Measurements from ENCODE around the gene ZEB1. TPM values are rescaled to one million over a fixed set of nuclear protein-coding genes. Genes with fewer than 3 reads are reported as not detected.

Gene ZEB1
- total and polyA plus RNA-seq, 2 donors from 2014 or later: 5.5 to 43.0 TPM

DNA sequence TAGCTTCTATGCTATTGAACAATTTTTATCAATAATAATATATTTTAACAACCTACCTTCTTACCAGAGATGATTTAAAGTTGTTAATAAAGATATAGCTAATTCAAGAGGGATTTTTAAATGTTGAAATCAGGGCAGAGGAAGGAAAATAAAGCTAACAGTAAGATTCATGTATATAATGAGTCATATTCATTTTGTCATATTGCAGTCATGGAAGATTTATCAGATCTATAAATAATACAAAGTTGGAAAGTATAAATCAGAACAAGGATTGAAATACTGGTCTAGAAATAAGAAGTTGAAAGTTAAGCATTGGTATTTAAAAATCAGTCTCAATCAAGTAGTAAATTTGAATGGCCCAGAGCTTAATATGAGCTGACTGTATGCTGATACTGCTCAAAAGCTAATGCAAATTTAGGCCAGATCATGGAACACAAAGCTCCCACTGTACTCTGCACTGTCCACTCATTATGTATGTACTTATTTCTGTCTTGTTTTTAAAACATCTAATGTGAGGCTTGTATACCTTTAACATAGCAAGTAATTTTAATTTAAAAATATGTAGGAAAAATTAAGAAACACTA lies 196.9 kb downstream of the ZEB1 start:
- Histone ChIP-seq H3K4me1 (ENCODE audit: control insufficient read depth in 2 of 3, insufficient read depth in 2 of 3, low read depth in 1 of 3, low read length in 3 of 3) (no peaks in the 10 kb centered on the region), H3K9ac (ENCODE audit: low read length in 3 of 3) (no peak overlapping the region), H3K36me3 (ENCODE audit: control insufficient read depth in 2 of 3, insufficient read depth in 3 of 3, low read length in 3 of 3) (peaks cover 0 to 3% (median 0%) of the 10 kb centered on the region in 3 donors), H3K27ac (ENCODE audit: low read depth in 2 of 2, low read length in 2 of 2) (no peak overlapping the region), H3K4me3 (ENCODE audit: low read length in 3 of 3) (no peak overlapping the region), H3K27me3 (ENCODE audit: control insufficient read depth, insufficient read depth, low read length) (no peaks in the 10 kb centered on the region), H3K9me3 (ENCODE audit: control insufficient read depth in 2 of 3, insufficient read depth in 1 of 3, low read length in 3 of 3) (no peaks in the 10 kb centered on the region)
- TF ChIP-seq, protein P1, sequence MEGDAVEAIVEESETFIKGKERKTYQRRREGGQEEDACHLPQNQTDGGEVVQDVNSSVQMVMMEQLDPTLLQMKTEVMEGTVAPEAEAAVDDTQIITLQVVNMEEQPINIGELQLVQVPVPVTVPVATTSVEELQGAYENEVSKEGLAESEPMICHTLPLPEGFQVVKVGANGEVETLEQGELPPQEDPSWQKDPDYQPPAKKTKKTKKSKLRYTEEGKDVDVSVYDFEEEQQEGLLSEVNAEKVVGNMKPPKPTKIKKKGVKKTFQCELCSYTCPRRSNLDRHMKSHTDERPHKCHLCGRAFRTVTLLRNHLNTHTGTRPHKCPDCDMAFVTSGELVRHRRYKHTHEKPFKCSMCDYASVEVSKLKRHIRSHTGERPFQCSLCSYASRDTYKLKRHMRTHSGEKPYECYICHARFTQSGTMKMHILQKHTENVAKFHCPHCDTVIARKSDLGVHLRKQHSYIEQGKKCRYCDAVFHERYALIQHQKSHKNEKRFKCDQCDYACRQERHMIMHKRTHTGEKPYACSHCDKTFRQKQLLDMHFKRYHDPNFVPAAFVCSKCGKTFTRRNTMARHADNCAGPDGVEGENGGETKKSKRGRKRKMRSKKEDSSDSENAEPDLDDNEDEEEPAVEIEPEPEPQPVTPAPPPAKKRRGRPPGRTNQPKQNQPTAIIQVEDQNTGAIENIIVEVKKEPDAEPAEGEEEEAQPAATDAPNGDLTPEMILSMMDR (IDR thresholded peaks at IDR 0.05; ENCODE audit: borderline replicate concordance, extremely low read depth, insufficient read depth): no peak
- DNase-seq: no peak
- intact Hi-C loops (cut with DNase I): no loop called here
- FAIRE-seq: no peak

DNA sequence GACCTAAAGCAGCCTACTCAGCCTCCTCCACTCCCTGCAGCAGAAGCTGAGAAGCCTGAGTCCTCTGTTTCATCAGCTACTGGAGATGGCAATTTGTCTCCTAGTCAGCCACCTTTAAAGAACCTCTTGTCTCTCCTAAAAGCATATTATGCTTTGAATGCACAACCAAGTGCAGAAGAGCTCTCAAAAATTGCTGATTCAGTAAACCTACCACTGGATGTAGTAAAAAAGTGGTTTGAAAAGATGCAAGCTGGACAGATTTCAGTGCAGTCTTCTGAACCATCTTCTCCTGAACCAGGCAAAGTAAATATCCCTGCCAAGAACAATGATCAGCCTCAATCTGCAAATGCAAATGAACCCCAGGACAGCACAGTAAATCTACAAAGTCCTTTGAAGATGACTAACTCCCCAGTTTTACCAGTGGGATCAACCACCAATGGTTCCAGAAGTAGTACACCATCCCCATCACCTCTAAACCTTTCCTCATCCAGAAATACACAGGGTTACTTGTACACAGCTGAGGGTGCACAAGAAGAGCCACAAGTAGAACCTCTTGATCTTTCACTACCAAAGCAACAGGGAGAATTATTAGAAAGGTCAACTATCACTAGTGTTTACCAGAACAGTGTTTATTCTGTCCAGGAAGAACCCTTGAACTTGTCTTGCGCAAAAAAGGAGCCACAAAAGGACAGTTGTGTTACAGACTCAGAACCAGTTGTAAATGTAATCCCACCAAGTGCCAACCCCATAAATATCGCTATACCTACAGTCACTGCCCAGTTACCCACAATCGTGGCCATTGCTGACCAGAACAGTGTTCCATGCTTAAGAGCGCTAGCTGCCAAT lies 202.2 kb downstream of the ZEB1 start:
- Histone ChIP-seq H3K4me3 (ENCODE audit: low read length in 3 of 3) (no peak overlapping the region), H3K27ac (ENCODE audit: low read depth in 2 of 2, low read length in 2 of 2) (no peak overlapping the region), H3K27me3 (ENCODE audit: control insufficient read depth, insufficient read depth, low read length) (no peaks in the 10 kb centered on the region), H3K9me3 (ENCODE audit: control insufficient read depth in 2 of 3, insufficient read depth in 1 of 3, low read length in 3 of 3) (no peaks in the 10 kb centered on the region), H3K36me3 (ENCODE audit: control insufficient read depth in 2 of 3, insufficient read depth in 3 of 3, low read length in 3 of 3) (peaks cover 0 to 3% (median 0%) of the 10 kb centered on the region in 3 donors), H3K9ac (ENCODE audit: low read length in 3 of 3) (no peak overlapping the region), H3K4me1 (ENCODE audit: control insufficient read depth in 2 of 3, insufficient read depth in 2 of 3, low read depth in 1 of 3, low read length in 3 of 3) (no peaks in the 10 kb centered on the region)
- intact Hi-C loops (cut with DNase I): no loop called here
- no peak for FAIRE-seq
- no peak for DNase-seq
- TF ChIP-seq, protein P1 (IDR thresholded peaks at IDR 0.05; ENCODE audit: borderline replicate concordance, extremely low read depth, insufficient read depth): no peak

GRCh38 chr10:31522820-31523219 lies 203.8 kb downstream of the ZEB1 start:
- Histone ChIP-seq H3K27ac (ENCODE audit: low read depth in 2 of 2, low read length in 2 of 2) (no peak overlapping the region), H3K9me3 (ENCODE audit: control insufficient read depth in 2 of 3, insufficient read depth in 1 of 3, low read length in 3 of 3) (no peaks in the 10 kb centered on the region), H3K4me1 (ENCODE audit: control insufficient read depth in 2 of 3, insufficient read depth in 2 of 3, low read depth in 1 of 3, low read length in 3 of 3) (no peaks in the 10 kb centered on the region), H3K4me3 (ENCODE audit: low read length in 3 of 3) (no peak overlapping the region), H3K36me3 (ENCODE audit: control insufficient read depth in 2 of 3, insufficient read depth in 3 of 3, low read length in 3 of 3) (peaks cover 0 to 3% (median 0%) of the 10 kb centered on the region in 3 donors), H3K9ac (ENCODE audit: low read length in 3 of 3) (no peak overlapping the region), H3K27me3 (ENCODE audit: control insufficient read depth, insufficient read depth, low read length) (no peaks in the 10 kb centered on the region)
- FAIRE-seq (no peak), DNase-seq (peak in 2 of 5 donors; percentile 5 to 18)
- intact Hi-C loops (cut with DNase I): no loop called here
- TF ChIP-seq, protein P1 (IDR thresholded peaks at IDR 0.05; ENCODE audit: borderline replicate concordance, extremely low read depth, insufficient read depth): no peak
